ENCODE results near the gene MAP3K5.
A peak's percentile ranks its signal among the peaks of the same experiment; 100 is the strongest.
"Not testable (repeated sequence)": the region's sequence is repeated elsewhere in the genome, so short reads cannot be mapped to it uniquely, and the experiment has no call there.

MAP3K5 gene

GRCh38 chr6:136594671-136595070 lies 197.6 kb downstream of the MAP3K5 start:
- TF ChIP-seq CTCF (IDR thresholded peaks at IDR 0.05) = no peak

GRCh38 chr6:136593748-136594490 lies 198.4 kb downstream of the MAP3K5 start:
- Histone ChIP-seq H3K9me3 (no peaks in the 10 kb centered on the region), H3K4me3 (ENCODE audit: low read depth in 1 of 2, low read length in 1 of 2) (no peak overlapping the region), H3K27me3 (no peaks in the 10 kb centered on the region), H3K27ac (peak overlapping the region; percentile 68), H3K4me1 (ENCODE audit: control insufficient read depth in 1 of 2, insufficient read depth in 1 of 2, low read depth in 1 of 2, low read length in 1 of 2) (peaks cover 14 to 17% of the 10 kb centered on the region in 2 experiments), H3K36me3 (peaks cover 75% of the 10 kb centered on the region)
- no peak for TF ChIP-seq CTCF (IDR thresholded peaks at IDR 0.05)

More at GRCh38 chr6:136594671-136595070, 197.6 kb downstream of the MAP3K5 start:
- Histone ChIP-seq H3K27ac (peak overlapping the region; percentile 68), H3K27me3 (no peaks in the 10 kb centered on the region), H3K9me3 (no peaks in the 10 kb centered on the region), H3K4me3 (ENCODE audit: low read depth in 1 of 2, low read length in 1 of 2) (no peak overlapping the region), H3K4me1 (ENCODE audit: control insufficient read depth in 1 of 2, insufficient read depth in 1 of 2, low read depth in 1 of 2, low read length in 1 of 2) (peaks cover 14 to 17% of the 10 kb centered on the region in 2 experiments), H3K36me3 (peaks cover 75% of the 10 kb centered on the region)

GRCh38 chr6:136592930-136593673 lies 199.2 kb downstream of the MAP3K5 start:
- peaks cover 75% of the 10 kb centered on the region for H3K36me3 ChIP-seq
- H3K9me3 ChIP-seq = no peaks in the 10 kb centered on the region
- H3K4me1 ChIP-seq (ENCODE audit: control insufficient read depth in 1 of 2, insufficient read depth in 1 of 2, low read depth in 1 of 2, low read length in 1 of 2) = peaks cover 14 to 17% of the 10 kb centered on the region in 2 experiments
- no peak overlapping the region for H3K27ac ChIP-seq
- H3K27me3 ChIP-seq = no peaks in the 10 kb centered on the region
- H3K4me3 ChIP-seq (ENCODE audit: low read depth in 1 of 2, low read length in 1 of 2) = no peak overlapping the region
- no peak for TF ChIP-seq CTCF (IDR thresholded peaks at IDR 0.05)

GRCh38 chr6:136591617-136592016 lies 200.7 kb downstream of the MAP3K5 start:
- no peak for TF ChIP-seq CTCF (IDR thresholded peaks at IDR 0.05)
- H3K27ac ChIP-seq = no peak overlapping the region
- H3K27me3 ChIP-seq = no peaks in the 10 kb centered on the region
- H3K36me3 ChIP-seq = peaks cover 75% of the 10 kb centered on the region
- peaks cover 14 to 17% of the 10 kb centered on the region in 2 experiments for H3K4me1 ChIP-seq (ENCODE audit: control insufficient read depth in 1 of 2, insufficient read depth in 1 of 2, low read depth in 1 of 2, low read length in 1 of 2)
- H3K9me3 ChIP-seq = no peaks in the 10 kb centered on the region
- no peak overlapping the region for H3K4me3 ChIP-seq (ENCODE audit: low read depth in 1 of 2, low read length in 1 of 2)

GRCh38 chr6:136590846-136591245 lies 201.4 kb downstream of the MAP3K5 start:
- not testable (repeated sequence) for H3K9me3 ChIP-seq; H3K27me3 ChIP-seq; H3K27ac ChIP-seq; H3K4me3 ChIP-seq (ENCODE audit: low read depth in 1 of 2, low read length in 1 of 2)
- Histone ChIP-seq H3K4me1 (ENCODE audit: control insufficient read depth in 1 of 2, insufficient read depth in 1 of 2, low read depth in 1 of 2, low read length in 1 of 2) (peaks cover 14 to 17% of the 10 kb centered on the region in 2 experiments), H3K36me3 (peaks cover 78% of the 10 kb centered on the region)

- Histone ChIP-seq H3K36me3 (peaks cover 95% of the 10 kb centered on the region), H3K4me3 (ENCODE audit: low read depth in 1 of 2, low read length in 1 of 2) (no peak overlapping the region), H3K27me3 (no peaks in the 10 kb centered on the region), H3K9me3 (no peaks in the 10 kb centered on the region), H3K4me1 (ENCODE audit: control insufficient read depth in 1 of 2, insufficient read depth in 1 of 2, low read depth in 1 of 2, low read length in 1 of 2) (no peaks in the 10 kb centered on the region), H3K27ac (no peak overlapping the region)
- TF ChIP-seq CTCF (IDR thresholded peaks at IDR 0.05) = no peak
Measured at GRCh38 chr6:136587527-136587926, 204.8 kb downstream of the MAP3K5 start.

Measured in neutrophil (primary cell).